ENCODE data around the gene TLK2. TPM values are rescaled to one million over a fixed set of nuclear protein-coding genes. Genes with fewer than 3 reads are reported as not detected.
"Not testable (repeated sequence)": the region's sequence is repeated elsewhere in the genome, so short reads cannot be mapped to it uniquely, and the experiment has no call there.

Gene TLK2
- 10 to 100 TPM; 45.8 to 78.1 (median 54.1) TPM for total RNA-seq

DNA sequence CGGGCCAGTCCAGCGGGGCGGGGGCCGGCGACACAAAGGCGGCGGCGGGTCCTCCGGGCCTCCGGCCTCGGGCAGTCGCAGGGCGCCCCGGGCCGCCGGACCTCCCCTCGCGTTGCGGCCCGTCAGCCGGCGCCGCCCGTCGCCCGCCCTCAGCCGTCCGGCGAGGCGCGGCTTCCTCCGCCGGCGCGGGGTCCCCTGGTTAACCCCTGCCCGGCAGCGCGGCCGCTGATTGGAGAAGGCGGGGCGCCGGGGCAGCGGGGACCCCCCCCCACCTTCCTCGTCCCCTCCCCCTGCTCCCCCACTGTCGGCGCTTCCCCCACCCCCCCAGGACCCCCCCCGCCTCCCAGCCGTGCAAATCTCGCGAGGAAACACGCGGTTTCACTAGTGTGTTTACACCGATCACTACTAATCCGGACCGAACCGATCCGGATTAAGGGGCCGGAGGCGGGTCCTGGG lies at the start of gene TLK2:
TLK2 (plus strand) TSS at position 402 of the 456 bp plus-strand sequence. CDS start 2,301 bp downstream, outside the sequence.
- Histone ChIP-seq H3K27ac (peak within 1 kb of the TSS; percentile 86 to 94 (median 94)), H3K4me1 (peaks cover 8 to 16% of the 10 kb centered on the region in 2 donors)
- intact Hi-C loops (cut with DNase I): loop anchor here (10.0 kb wide), 1 partner anchor 54 kb away; the partner anchor contains the start of gene METTL2A

DNA sequence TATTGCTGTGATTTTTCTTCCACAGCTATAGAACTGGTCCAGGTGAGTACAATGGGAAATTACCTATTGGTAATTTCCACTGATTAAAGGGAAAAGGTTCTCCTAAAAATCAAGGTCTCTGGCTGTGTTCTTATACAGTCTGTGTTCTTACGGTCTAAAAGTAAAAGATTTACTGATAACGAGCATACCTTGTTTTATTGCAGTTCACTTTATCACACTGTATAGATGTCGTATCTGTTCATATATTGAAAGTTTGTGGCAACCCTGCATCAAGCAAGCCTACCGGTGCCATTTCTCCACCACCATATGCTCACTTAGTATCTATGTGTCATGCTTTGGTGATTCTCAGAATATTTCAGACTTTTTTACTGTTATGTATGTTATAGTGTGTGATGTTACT lies 43.4 kb upstream of the TLK2 start:
- H3K27ac ChIP-seq; intact Hi-C loops (cut with DNase I); H3K27me3 ChIP-seq; DNase-seq; H3K36me3 ChIP-seq; H3K4me1 ChIP-seq; H3K4me3 ChIP-seq (replicated peaks in 1 of 3); H3K9me3 ChIP-seq: not testable (repeated sequence)
- WGBS, 2 donors: 98% methylated on average over 4 of the region's 4 CpGs

More for the DNA sequence above, at the start of gene TLK2:
- Histone ChIP-seq H3K9me3 (no peaks in the 10 kb centered on the region), H3K36me3 (no peaks in the 10 kb centered on the region), H3K27me3 (no peaks in the 10 kb centered on the region), H3K4me3 (replicated peaks in 1 of 3) (peak within 1 kb of the TSS; percentile 26 to 58 (median 56))
- TF ChIP-seq, protein P1, sequence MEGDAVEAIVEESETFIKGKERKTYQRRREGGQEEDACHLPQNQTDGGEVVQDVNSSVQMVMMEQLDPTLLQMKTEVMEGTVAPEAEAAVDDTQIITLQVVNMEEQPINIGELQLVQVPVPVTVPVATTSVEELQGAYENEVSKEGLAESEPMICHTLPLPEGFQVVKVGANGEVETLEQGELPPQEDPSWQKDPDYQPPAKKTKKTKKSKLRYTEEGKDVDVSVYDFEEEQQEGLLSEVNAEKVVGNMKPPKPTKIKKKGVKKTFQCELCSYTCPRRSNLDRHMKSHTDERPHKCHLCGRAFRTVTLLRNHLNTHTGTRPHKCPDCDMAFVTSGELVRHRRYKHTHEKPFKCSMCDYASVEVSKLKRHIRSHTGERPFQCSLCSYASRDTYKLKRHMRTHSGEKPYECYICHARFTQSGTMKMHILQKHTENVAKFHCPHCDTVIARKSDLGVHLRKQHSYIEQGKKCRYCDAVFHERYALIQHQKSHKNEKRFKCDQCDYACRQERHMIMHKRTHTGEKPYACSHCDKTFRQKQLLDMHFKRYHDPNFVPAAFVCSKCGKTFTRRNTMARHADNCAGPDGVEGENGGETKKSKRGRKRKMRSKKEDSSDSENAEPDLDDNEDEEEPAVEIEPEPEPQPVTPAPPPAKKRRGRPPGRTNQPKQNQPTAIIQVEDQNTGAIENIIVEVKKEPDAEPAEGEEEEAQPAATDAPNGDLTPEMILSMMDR (IDR thresholded peaks at IDR 0.05): no peak
- peak in 1 of 2 donors; percentile 70 for TF ChIP-seq POLR2A (IDR thresholded peaks at IDR 0.05)
- peak; percentile 80 to 81 for DNase-seq
- no CpG with 5 or more reads among the region's 59 CpGs for WGBS, 2 donors

DNA sequence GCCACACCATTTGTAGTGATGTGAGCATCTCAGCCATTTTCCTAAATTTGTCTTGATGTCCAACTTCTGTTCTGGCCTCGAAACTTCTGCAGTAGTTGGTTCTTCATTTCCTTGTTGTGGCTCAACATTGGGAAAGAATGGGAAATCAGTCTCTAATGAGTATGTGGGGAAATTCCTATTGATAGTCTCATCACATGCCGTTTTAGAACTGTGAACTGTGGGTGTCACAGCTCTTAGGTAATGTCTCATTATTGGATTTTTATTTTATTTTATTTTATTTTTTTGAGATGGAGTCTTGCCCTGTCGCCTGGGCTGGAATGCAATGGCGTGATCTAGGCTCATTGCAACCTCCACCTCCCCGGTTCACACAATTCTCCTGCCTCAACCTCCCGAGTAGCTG lies 37.4 kb upstream of the TLK2 start:
- H3K4me1 ChIP-seq; H3K4me3 ChIP-seq (replicated peaks in 1 of 3); H3K27me3 ChIP-seq; DNase-seq; H3K9me3 ChIP-seq; intact Hi-C loops (cut with DNase I); H3K27ac ChIP-seq: not testable (repeated sequence)
- 97 to 98% methylated on average over 6 of the region's 6 CpGs for WGBS, 2 donors
- peaks cover 8 to 28% of the 10 kb centered on the region in 2 donors for H3K36me3 ChIP-seq

DNA sequence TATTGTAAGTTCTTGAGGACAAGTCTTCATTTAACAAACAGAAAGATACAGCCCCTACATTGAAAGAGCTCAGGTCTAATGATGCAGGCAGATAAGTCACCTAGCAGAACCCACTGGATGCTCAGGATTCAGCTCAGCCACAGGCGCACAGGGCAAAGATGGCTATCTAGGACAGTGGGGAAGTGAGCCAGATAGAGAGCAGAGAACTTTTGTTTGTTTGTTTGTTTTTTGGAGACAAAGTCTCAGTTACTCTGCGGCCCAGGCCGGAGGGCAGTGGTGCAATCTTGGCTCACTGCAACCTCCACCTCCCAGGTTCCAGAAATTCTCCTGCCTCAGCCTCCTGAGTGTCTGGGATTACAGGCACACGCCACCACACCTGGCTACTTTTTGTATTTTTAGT lies 34.6 kb upstream of the TLK2 start:
- Histone ChIP-seq H3K4me1 (no peaks in the 10 kb centered on the region), H3K27ac (no peak overlapping the region), H3K27me3 (no peaks in the 10 kb centered on the region), H3K36me3 (peaks cover 30 to 40% of the 10 kb centered on the region in 2 donors), H3K4me3 (replicated peaks in 1 of 3) (no peak overlapping the region), H3K9me3 (no peaks in the 10 kb centered on the region)
- 90 to 97% methylated on average over 4 of the region's 4 CpGs for WGBS, 2 donors
- intact Hi-C loops (cut with DNase I): no loop called here
- no peak for TF ChIP-seq POLR2A (IDR thresholded peaks at IDR 0.05)
- TF ChIP-seq, protein P1 (IDR thresholded peaks at IDR 0.05): no peak
- DNase-seq: no peak

DNA sequence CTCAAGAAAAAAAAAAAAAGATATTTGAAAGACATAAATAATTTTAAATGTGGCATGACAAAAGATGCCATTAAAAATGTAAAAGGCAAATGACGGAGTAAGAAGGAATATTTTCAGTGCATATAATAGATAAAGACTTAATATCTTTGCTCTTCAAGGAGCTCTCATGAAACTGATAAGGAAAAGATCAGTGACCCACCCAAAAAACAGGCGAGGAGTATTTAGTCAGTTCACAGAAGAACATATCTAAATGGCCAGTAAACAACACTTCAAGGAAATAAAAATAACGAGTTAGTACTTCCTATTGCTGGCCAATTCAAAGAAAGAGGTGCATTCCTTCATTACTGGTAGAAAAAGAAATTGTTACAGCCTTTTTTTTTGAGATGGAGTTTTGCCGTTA lies 32.8 kb upstream of the TLK2 start:
- DNase-seq; H3K9me3 ChIP-seq; H3K4me1 ChIP-seq; H3K4me3 ChIP-seq (replicated peaks in 1 of 3); H3K27ac ChIP-seq; H3K27me3 ChIP-seq; intact Hi-C loops (cut with DNase I): not testable (repeated sequence)
- peaks cover 30 to 38% of the 10 kb centered on the region in 2 donors for H3K36me3 ChIP-seq
- 93 to 95% methylated on average over 4 of the region's 4 CpGs for WGBS, 2 donors

DNA sequence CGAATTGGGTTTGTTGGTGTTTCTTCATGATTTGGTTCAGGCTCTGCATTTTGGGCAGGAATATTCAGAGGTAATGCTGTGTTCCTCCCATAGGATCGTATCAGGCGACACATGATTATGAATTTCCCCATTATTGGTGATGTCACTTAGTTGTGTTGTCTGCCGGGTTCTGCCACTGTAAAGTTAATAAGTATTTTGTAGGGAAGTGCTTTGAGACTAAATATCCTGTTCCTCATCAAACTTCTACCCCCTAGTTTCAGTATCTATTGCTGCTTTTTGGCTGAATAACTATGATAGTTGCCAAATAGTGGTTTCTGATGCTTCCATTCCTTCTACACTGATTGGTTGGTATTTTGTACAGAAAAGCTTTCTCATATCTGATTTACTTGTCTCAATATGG lies 26.4 kb upstream of the TLK2 start:
- H3K36me3 ChIP-seq: peaks cover 14% of the 10 kb centered on the region in 2 donors
- H3K9me3 ChIP-seq; H3K4me1 ChIP-seq; H3K27ac ChIP-seq; H3K27me3 ChIP-seq; DNase-seq; intact Hi-C loops (cut with DNase I); H3K4me3 ChIP-seq (replicated peaks in 1 of 3): not testable (repeated sequence)
- 83 to 91% methylated on average over 4 of the region's 4 CpGs for WGBS, 2 donors

DNA sequence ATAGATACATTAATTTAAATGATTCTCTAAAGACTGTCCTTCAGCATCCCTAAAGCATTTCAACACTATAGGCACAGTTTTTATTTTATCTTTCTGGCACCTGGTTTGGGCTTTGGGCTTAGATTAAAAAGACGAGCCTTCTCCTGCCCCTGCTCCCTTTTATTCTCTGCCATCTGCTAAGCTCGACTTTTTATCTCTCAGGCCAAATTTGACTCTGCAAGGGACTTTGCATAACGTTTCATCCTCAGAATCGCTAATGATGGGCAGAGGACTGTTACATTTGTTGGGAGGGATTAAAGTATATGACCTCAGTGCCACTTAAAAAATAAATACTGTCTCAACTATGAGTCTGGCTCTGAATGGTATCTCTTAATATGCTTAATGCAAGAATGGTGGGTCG lies 25.6 kb upstream of the TLK2 start:
- H3K27me3 ChIP-seq; DNase-seq; H3K36me3 ChIP-seq; H3K27ac ChIP-seq; H3K4me1 ChIP-seq; H3K9me3 ChIP-seq; intact Hi-C loops (cut with DNase I); H3K4me3 ChIP-seq (replicated peaks in 1 of 3): not testable (repeated sequence)
- WGBS, 2 donors: 89 to 90% methylated on average over 5 of the region's 5 CpGs

DNA sequence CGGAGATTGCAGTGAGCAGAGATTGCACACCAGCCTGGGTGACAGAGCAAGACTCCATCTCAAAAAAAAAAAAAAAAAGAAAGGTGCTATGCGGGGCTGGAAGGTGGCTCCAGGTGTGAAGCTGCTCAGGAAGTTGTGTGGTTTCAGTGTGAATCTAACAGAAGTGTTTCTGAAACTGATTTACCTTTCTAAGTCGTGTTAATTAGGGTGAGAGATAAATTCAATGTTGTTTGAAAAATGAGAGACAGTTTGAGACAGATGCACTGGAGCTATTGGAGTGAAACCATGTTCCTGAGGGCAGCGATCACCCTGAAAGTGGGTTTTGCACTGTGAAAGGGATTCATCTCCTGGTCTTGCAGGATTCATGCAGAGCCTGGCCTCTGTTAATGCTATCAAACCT lies 25.0 kb upstream of the TLK2 start:
- intact Hi-C loops (cut with DNase I); H3K4me3 ChIP-seq (replicated peaks in 1 of 3); H3K9me3 ChIP-seq; H3K27me3 ChIP-seq; DNase-seq; H3K27ac ChIP-seq; H3K4me1 ChIP-seq; H3K36me3 ChIP-seq: not testable (repeated sequence)
- WGBS, 2 donors: 82 to 88% methylated on average over 4 of the region's 4 CpGs

DNA sequence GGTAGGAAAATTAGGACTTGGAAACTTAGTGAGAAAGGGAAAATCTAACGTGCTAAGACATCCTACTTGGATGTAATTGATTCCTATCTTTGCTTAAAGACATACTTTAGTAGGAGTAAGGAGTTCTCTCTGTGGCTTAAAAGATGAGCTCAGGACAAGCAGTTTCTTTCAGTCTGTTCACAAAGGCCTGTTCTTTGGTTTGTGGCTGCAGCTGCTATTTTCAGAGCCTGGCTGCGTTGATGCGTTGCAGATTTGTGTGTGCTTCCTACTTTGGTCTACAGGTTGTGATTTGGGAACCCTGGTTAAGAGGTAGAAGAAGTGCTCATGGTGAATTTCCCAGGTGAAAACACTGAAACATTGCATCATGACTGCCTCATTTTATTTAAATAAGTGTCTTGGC lies 24.5 kb upstream of the TLK2 start:
- H3K4me1 ChIP-seq; H3K27me3 ChIP-seq; DNase-seq; H3K4me3 ChIP-seq (replicated peaks in 1 of 3); H3K9me3 ChIP-seq; intact Hi-C loops (cut with DNase I); H3K36me3 ChIP-seq; H3K27ac ChIP-seq: not testable (repeated sequence)
- WGBS, 2 donors: 69 to 72% methylated on average over 3 of the region's 3 CpGs

Data from thyroid gland (tissue), 4 donors.